GM21576 (cell line): Measurements from ENCODE around the gene MPP2.
"Not testable (repeated sequence)": the region's sequence is repeated elsewhere in the genome, so short reads cannot be mapped to it uniquely, and the experiment has no call there.

Experiments
- ATAC-seq: cut with Tn5 transposase; IDR thresholded peaks from one replicate; pipeline ENCODE4 v1.9.1; 2021; ENCODE audit warnings: mild to moderate bottlenecking, moderate library complexity; ENCODE audit not compliant: unreplicated experiment

The MPP2 gene

DNA sequence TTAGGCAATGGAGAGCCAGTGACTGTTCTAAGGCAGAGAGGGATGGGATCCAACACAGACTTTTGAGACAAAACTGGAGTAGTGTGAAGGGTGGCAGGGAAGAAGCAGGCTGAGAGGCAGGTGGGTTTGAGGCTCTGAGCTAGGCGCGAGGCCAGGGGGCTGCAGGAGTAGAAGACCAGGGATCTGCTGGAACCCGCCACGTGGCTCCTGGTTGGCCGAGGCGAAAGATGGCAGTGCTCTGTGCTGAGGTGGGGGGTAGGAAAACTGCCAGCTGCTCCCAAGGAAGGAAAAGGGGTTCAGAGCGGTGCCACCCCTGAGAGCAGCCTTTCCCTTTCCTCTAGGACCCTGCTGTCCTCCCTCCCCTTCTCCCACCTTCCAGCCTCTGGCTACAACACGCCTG is 54.8 kb downstream of the MPP2 start:
- ATAC-seq, result no peak

- ATAC-seq, result no peak
Observed at GRCh38 chr17:43849116-43849515, 58.2 kb downstream of the MPP2 start.

GRCh38 chr17:43848601-43849000 is 58.7 kb downstream of the MPP2 start:
- ATAC-seq, result no peak

DNA sequence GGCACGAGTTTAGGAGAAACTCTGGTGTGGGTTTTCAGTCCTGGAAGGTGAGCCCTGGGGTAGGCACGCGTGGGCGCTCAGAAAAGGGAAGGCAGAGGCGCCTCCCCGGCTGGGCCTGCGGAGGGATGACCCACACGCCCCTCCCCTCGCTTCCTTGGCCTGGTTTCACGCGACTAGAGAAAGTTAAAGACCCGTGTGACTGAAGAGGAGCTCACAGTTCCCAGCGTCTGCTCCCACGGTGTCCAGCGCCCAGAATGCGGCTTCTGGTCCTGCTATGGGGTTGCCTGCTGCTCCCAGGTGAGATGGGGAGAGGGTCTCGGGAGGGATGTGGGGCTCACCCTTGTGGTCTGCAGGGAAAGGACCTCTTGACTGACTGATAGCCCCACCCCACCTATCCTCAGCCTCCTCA is 60.4 kb downstream of the MPP2 start, which contains the start of gene CD300LG:
Gene CD300LG (plus strand): TSS at position 214 of the 409 bp plus-strand sequence. CDS start 41 bp downstream, at position 255.
- ATAC-seq, result no peak

DNA sequence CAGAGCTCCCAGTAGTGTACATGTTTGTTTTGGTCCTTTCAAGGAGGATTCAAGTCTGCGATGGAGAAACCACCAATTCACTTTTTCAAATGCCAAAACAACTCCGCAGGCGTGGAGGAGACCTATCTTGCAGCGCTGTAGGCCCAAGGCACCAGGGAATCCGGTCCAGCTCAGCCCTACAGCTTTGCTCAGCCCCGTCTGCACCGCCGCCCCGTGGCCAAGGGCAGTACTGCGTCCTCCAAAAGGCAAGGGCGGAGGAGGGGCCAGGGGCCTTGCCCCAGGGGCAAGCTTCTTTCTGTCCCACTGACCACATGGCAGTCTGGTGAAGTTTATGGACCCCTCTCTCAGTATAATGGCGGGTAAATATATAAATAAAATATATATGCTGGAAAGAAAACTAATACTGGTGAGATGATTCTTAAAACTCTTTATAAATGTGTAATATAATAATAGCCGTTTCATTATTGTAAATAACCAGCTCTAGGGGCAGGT is 61.1 kb downstream of the MPP2 start:
- ATAC-seq, result no peak

GRCh38 chr17:43845766-43846165 is 61.6 kb downstream of the MPP2 start:
- ATAC-seq, result no peak

DNA sequence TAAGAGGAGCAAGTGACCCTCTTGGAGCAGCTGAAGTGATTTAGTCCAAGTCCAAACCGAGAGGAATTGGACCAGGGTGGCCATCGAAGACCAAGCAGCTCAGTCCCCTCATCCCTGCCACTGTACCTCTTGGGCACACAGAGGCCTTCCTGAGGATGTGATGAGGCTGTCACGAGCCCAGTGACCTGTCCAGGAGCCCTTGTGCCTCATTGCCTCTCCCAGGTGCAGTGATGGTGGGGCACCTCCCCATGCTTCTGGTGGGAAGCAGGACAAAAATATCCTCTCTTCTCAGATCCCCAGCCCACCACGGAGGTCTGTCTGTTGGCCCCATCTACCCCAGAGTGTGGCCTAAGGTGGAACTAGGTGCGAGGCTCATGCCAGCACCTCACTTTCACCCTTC is 63.1 kb downstream of the MPP2 start:
- ATAC-seq, result no peak

DNA sequence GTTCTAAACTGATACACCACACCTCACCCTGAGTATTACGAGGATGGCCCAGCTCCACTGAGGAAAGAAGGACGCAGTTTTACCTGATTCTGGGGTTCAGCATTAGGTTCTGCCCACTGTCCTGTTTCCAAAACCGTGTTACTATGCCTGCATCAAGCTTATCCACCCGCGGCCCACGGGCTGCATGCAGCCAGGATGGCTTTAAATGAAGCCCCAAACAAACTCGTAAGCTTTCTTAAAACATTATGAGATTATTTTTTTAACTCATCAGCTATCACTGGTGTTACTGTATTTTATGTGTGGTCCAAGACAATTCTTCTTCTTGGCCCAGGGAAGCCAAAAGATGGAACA is 64.4 kb downstream of the MPP2 start:
- no peak for ATAC-seq

GRCh38 chr17:43842091-43842974 is 65.0 kb downstream of the MPP2 start:
- ATAC-seq, result not testable (repeated sequence)

DNA sequence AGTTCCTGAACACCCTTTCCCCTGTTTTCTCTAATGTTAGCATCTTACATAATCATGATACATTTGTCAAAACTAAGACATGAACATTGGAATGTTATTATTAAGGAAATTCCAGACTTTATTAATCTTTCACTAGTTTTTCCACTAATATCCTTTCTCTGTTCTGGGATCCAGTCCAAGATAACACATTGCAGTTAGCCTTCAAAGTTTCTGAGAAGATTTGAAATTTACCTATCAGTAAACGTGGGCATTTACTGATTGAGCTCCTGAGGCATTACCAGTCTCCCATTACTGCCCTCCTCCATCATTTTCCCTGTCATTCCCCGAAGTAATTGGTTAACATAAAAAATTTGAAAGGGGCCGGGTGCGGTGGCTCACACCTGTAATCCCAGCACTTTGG is 66.1 kb downstream of the MPP2 start:
- no peak for ATAC-seq

GRCh38 chr17:43840814-43841213 is 66.5 kb downstream of the MPP2 start:
- no peak for ATAC-seq

GRCh38 chr17:43839670-43840108 is 67.6 kb downstream of the MPP2 start:
- no peak for ATAC-seq

- no peak for ATAC-seq
Observed at GRCh38 chr17:43834106-43834505, 73.2 kb downstream of the MPP2 start.

DNA sequence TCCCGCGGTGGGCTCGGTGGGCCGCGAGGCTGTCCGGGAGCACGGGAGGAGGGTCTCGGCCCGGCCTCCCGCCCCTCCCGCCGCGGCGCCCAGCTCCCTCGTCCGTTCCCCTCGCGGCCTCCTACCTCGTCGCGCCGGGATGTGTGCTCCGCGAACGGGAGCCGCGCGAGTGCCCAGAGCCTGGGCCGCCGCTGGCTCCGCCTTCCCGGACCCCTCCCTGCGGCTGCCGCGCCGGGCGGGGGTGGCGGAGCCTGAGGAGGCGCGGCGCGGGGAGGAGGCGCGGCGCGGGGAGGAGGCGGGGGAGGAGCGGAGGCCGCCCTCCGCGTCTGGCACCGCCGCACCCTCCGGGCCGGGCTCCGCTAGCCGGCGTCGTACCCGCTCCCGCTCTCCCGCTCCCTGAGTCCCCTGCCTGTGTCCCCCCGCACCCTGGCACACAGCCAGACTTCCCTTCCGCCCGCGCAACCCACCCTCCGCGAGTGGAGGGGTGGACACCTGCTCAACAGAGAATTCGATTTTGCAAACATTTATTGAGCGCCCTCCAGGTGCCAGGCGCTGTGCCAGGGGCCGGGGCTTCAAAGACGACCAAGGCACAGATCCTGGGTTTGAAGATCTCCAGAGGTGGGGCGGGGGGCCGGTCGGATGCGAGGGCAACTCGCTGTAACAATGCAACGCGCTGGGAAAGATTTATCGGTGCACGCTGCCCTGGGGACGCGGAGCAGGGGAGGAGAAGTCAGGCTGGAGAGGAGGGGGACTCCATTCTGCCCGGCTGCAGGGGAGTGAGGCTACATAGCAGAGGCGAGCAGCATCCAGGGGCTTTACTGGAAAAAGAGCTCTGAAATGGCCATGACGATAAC is 74.1 kb downstream of the MPP2 start, which contains the start of gene MPP3:
Gene MPP3 (minus strand): TSS at position 171 of the 854 bp plus-strand sequence. CDS start 1,240 bp downstream, outside the sequence.
- no peak for ATAC-seq

- ATAC-seq, result no peak
Observed at GRCh38 chr17:43832168-43832975, 75.0 kb downstream of the MPP2 start.

- ATAC-seq, result no peak
Observed at GRCh38 chr17:43831633-43832032, 75.7 kb downstream of the MPP2 start.

GRCh38 chr17:43830510-43831140 is 76.7 kb downstream of the MPP2 start:
- no peak for ATAC-seq

- no peak for ATAC-seq
Observed at GRCh38 chr17:43829738-43830137, 77.6 kb downstream of the MPP2 start.

GRCh38 chr17:43827596-43827995 is 79.7 kb downstream of the MPP2 start:
- no peak for ATAC-seq

GRCh38 chr17:43826206-43826605 is 81.1 kb downstream of the MPP2 start:
- ATAC-seq, result no peak
